K562 (cell line): ENCODE data around the gene RBM28. TPM values are rescaled to one million over a fixed set of nuclear protein-coding genes. Genes with fewer than 3 reads are reported as not detected.

ENCODE experiments used
- ATAC-seq: fragments of 200-7000 bp; cut with Tn5 transposase; 3 replicates; pipeline ENCODE4 v1.9.1; 2020; ENCODE audit warnings: moderate library complexity
- BruUV-seq: library from RNA; stranded (reverse); fragments of 400-500 nt; replicated peaks from 2 replicates; lab custom pipeline; 2021; lab: Mats Ljungman, UMichigan
- CTCF ChIA-PET: fragments of 300-600 bp; formaldehyde crosslinking; extraction: SDS; loops from one replicate; lab custom pipeline; 2021; ENCODE audit warnings: low intra/inter-chr PET ratio; lab: Yijun Ruan, JAX
- POLR2A ChIA-PET: fragments of 300-600, 350-650 bp; sonication (Branson Sonifier 250); formaldehyde crosslinking; extraction: SDS; loops from one replicate; lab custom pipeline; 2021; ENCODE audit warnings: antibody characterized with exemption, inconsistent platforms; lab: Yijun Ruan, JAX
- DNase-seq, 4 experiments: peaks; one replicate each; pipeline versions ENCODE4 v3.0.0 to v3.0.0-alpha.2; 2011 to 2018; ENCODE audit warnings: low spot score in 3 of 4, mixed read lengths in 3 of 4; ENCODE audit errors: extremely low read depth in 1 of 4
- FAIRE-seq: peaks from 2 replicates; lab custom pipeline; 2011; peaks lifted over from hg19 to GRCh38; lab: Jason Lieb, UNC
- H2AFZ ChIP-seq: 2 replicates; pipeline ENCODE4 v1.6.0; 2011; ENCODE audit warnings: low read depth, low read length, control low read depth, inconsistent platforms
- H3K27ac ChIP-seq: fragments of 200-600 bp; 3 replicates; pipeline ENCODE4 v1.8.0; 2011; ENCODE audit warnings: low read depth, mild to moderate bottlenecking, control low read depth, inconsistent platforms, low read length, moderate library complexity, mixed read lengths; ENCODE audit errors: extremely low read depth
- H3K27me3 ChIP-seq, 2 experiments: fragments of 300-600 bp in 1 of 2; 2 replicates in 1 of 2; 3 replicates in 1 of 2; pipeline versions ENCODE4 v1.6.0 to v1.8.0; 2011; ENCODE audit warnings: inconsistent platforms in 2 of 2, low read length in 2 of 2, mild to moderate bottlenecking in 1 of 2, mixed read lengths in 1 of 2, moderate library complexity in 1 of 2; ENCODE audit not compliant: control insufficient read depth in 2 of 2, insufficient read depth in 2 of 2
- H3K36me3 ChIP-seq: fragments of 300-600 bp; 3 replicates; pipeline ENCODE4 v1.8.0; 2011; ENCODE audit warnings: mild to moderate bottlenecking, low read length, inconsistent platforms; ENCODE audit not compliant: control insufficient read depth, insufficient read depth
- H3K4me1 ChIP-seq, 2 experiments: fragments of 200-600 bp in 1 of 2; replicated peaks in 1 of 2; 2 replicates in 1 of 2; 3 replicates in 1 of 2; pipeline versions ENCODE4 v1.5.1 to v1.8.0; 2011; ENCODE audit warnings: inconsistent platforms in 2 of 2, low read length in 2 of 2, mild to moderate bottlenecking in 1 of 2, mixed read lengths in 1 of 2, moderate library complexity in 1 of 2; ENCODE audit not compliant: control insufficient read depth in 2 of 2, insufficient read depth in 2 of 2
- H3K4me2 ChIP-seq: 2 replicates; pipeline ENCODE4 v1.6.1; 2011; ENCODE audit warnings: low read length, control low read depth, inconsistent platforms, mixed read lengths; ENCODE audit not compliant: insufficient read depth
- H3K4me3 ChIP-seq: fragments of 200-600 bp; sonication (generic), shearing (Covaris generic); 2 replicates; pipeline ENCODE4 v1.5.1; 2016; ENCODE audit warnings: control low read depth, inconsistent platforms
- H3K79me2 ChIP-seq: fragments of 200-600 bp; 3 replicates; pipeline ENCODE4 v1.8.0; 2011; ENCODE audit warnings: low read length, inconsistent platforms; ENCODE audit not compliant: control insufficient read depth, insufficient read depth
- H3K9ac ChIP-seq, 2 experiments: 2 replicates each; pipeline versions ENCODE4 v1.6.0 to v1.6.1; 2011; ENCODE audit warnings: low read depth in 2 of 2, low read length in 2 of 2, control low read depth in 1 of 2, inconsistent platforms in 1 of 2, mild to moderate bottlenecking in 1 of 2, mixed read lengths in 1 of 2; ENCODE audit not compliant: insufficient read depth in 1 of 2
- H3K9me1 ChIP-seq: one replicate; pipeline ENCODE4 v1.6.0; 2011; ENCODE audit warnings: inconsistent platforms, mild to moderate bottlenecking, low read length, moderate library complexity; ENCODE audit not compliant: control insufficient read depth, insufficient read depth
- H3K9me3 ChIP-seq: replicated peaks from 2 replicates; pipeline ENCODE4 v1.5.1; 2011; ENCODE audit warnings: low read depth, low read length, inconsistent platforms; ENCODE audit not compliant: control insufficient read depth, insufficient read depth
- H4K20me1 ChIP-seq: replicated peaks from 2 replicates; pipeline ENCODE4 v1.6.1; 2011; ENCODE audit warnings: low read length, inconsistent platforms, mixed read lengths; ENCODE audit not compliant: control insufficient read depth, insufficient read depth
- ARID2 ChIP-seq: fragments of 450-650 bp; IDR thresholded peaks from 2 replicates; pipeline ENCODE4 v1.6.1; 2017; ENCODE audit warnings: antibody characterized with exemption, mild to moderate bottlenecking
- CEBPB ChIP-seq: fragments of 450-650 bp; IDR thresholded peaks from 2 replicates; pipeline ENCODE4 v1.6.1; 2016; ENCODE audit warnings: missing genetic modification characterization, missing compliant biosample characterization
- CEBPG ChIP-seq, 3 experiments: fragments of 200-800 bp in 1 of 3; sonication (Bioruptor generic) in 1 of 3; sonication (generic) in 1 of 3; formaldehyde crosslinking in 1 of 3; IDR thresholded peaks in 2 of 3; conservative IDR thresholded peaks in 1 of 3; 2 replicates each; pipeline versions ENCODE4 v1.6.1 to v1.8.0; 2016 to 2022; ENCODE audit warnings: missing compliant biosample characterization in 2 of 3, missing genetic modification characterization in 2 of 3, mild to moderate bottlenecking in 1 of 3, missing genetic modification reagents in 1 of 3
- KLF10 ChIP-seq: fragments of 250-450 bp; sonication (Bioruptor Pico); IDR thresholded peaks from 2 replicates; pipeline ENCODE4 v1.6.1; 2021; ENCODE audit warnings: matching md5 sums
- MCM5 ChIP-seq: fragments of 450-650 bp; IDR thresholded peaks from 2 replicates; pipeline ENCODE4 v1.6.1; 2016; ENCODE audit warnings: low read depth
- PRPF4 ChIP-seq: fragments of 200-400 bp; formaldehyde crosslinking; IDR thresholded peaks from one replicate; pipeline ENCODE4 v1.6.1; 2017; ENCODE audit warnings: low read length, low read depth, mild to moderate bottlenecking; ENCODE audit not compliant: insufficient read depth, poor library complexity, severe bottlenecking
- PYGO2 ChIP-seq: fragments of 450-650 bp; IDR thresholded peaks from 2 replicates; pipeline ENCODE4 v1.6.1; 2016; ENCODE audit warnings: mild to moderate bottlenecking, missing genetic modification characterization, moderate library complexity, missing compliant biosample characterization
- SOX6 ChIP-seq: fragments of 450-650 bp; IDR thresholded peaks from 2 replicates; pipeline ENCODE4 v1.6.1; 2014; ENCODE audit warnings: mild to moderate bottlenecking
- TCF3 ChIP-seq: sonication (generic); formaldehyde crosslinking; IDR thresholded peaks from 2 replicates; pipeline ENCODE4 v1.4.0; 2020; ENCODE audit warnings: mild to moderate bottlenecking, missing genetic modification reagents
- TSC22D4 ChIP-seq: fragments of 450-650 bp; IDR thresholded peaks from 2 replicates; pipeline ENCODE4 v1.6.1; 2016; ENCODE audit warnings: missing genetic modification characterization, missing biosample characterization, control low read depth
- XRCC3 ChIP-seq: fragments of 450-650 bp; IDR thresholded peaks from 2 replicates; pipeline ENCODE4 v1.6.1; 2017; ENCODE audit warnings: mild to moderate bottlenecking, moderate library complexity
- ZFP30 ChIP-seq: fragments of 250-450 bp; sonication (Bioruptor Pico); IDR thresholded peaks from 2 replicates; pipeline ENCODE4 v1.8.0; 2022; ENCODE audit warnings: moderate library complexity, mild to moderate bottlenecking, inconsistent platforms, borderline replicate concordance
- ZNF79 ChIP-seq: fragments of 250-450 bp; sonication (Bioruptor Pico); IDR thresholded peaks from 2 replicates; pipeline ENCODE4 v1.4.0; 2020; ENCODE audit warnings: low read depth, mild to moderate bottlenecking, moderate library complexity
- WGBS: fragments of 100-300 bp; shearing (Covaris generic); methylation state at CpG from one replicate; pipeline ENCODE4 v1.1.6; 2016; ENCODE audit warnings: low coverage, mixed read lengths; ENCODE audit not compliant: insufficient coverage; ENCODE audit errors: missing lambda C conversion rate; 5-methylcytosine and 5-hydroxymethylcytosine counted together
- in situ Hi-C: fragments of 300-500 bp; cut with MboI; formaldehyde crosslinking; loops from 4 replicates; pipeline ENCODE4 v1.15.0; 2018; ENCODE audit warnings: inconsistent platforms, mixed read lengths
- intact Hi-C: fragments of 100-400 bp; cut with micrococcal nuclease; formaldehyde crosslinking; loops from 2 replicates; pipeline ENCODE4 v1.14.2; 2022
- polyA plus RNA-seq, 8 experiments: library from polyadenylated mRNA; depleted of rRNA in 4 of 8; stranded (reverse) in 5 of 8; unstranded in 3 of 8; fragments of >200 nt; fragmentation: Nextera tagmentation in 2 of 8; fragmentation: Illumina TruSeq in 1 of 8; extraction: Ambion mirVana in 2 of 8; extraction: Trizol in 1 of 8; gene quantifications; 2 replicates each; pipeline versions ENCODE4 v1.2.1 to v1.2.3, GENCODE V29; 2011 to 2014; ENCODE audit warnings: inconsistent platforms in 1 of 8, missing spikeins in 1 of 8
- total RNA-seq, 7 experiments: library from RNA; depleted of rRNA in 6 of 7; stranded (reverse); fragments of >200 nt in 6 of 7; fragmentation: Illumina TruSeq in 2 of 7; extraction: Trizol in 2 of 7; gene quantifications; 2 replicates each; pipeline versions ENCODE4 v1.2.1 to v1.2.3, GENCODE V29; 2011 to 2021; ENCODE audit warnings: low replicate concordance in 1 of 7
- TF ChIP-seq, protein P1 (sequence below): fragments of 250-450 bp; sonication (Bioruptor Pico); IDR thresholded peaks from 2 replicates; pipeline ENCODE4 v1.5.0; 2020; ENCODE audit warnings: mild to moderate bottlenecking, borderline replicate concordance
- TF ChIP-seq, protein P2 (sequence below): fragments of 250-450 bp; sonication (Bioruptor Pico); IDR thresholded peaks from 2 replicates; pipeline ENCODE4 v1.4.0; 2020; ENCODE audit warnings: mild to moderate bottlenecking, moderate library complexity
- TF ChIP-seq, protein P3 (sequence below): fragments of 450-650 bp; IDR thresholded peaks from 2 replicates; pipeline ENCODE4 v1.6.1; 2016

RBM28 gene
- total and polyA plus RNA-seq, 9 of the 15 experiments (the other 6 are each of a cell fraction or from before 2014, with no cell fraction given), result 65.8 to 213 (median 138) TPM

DNA sequence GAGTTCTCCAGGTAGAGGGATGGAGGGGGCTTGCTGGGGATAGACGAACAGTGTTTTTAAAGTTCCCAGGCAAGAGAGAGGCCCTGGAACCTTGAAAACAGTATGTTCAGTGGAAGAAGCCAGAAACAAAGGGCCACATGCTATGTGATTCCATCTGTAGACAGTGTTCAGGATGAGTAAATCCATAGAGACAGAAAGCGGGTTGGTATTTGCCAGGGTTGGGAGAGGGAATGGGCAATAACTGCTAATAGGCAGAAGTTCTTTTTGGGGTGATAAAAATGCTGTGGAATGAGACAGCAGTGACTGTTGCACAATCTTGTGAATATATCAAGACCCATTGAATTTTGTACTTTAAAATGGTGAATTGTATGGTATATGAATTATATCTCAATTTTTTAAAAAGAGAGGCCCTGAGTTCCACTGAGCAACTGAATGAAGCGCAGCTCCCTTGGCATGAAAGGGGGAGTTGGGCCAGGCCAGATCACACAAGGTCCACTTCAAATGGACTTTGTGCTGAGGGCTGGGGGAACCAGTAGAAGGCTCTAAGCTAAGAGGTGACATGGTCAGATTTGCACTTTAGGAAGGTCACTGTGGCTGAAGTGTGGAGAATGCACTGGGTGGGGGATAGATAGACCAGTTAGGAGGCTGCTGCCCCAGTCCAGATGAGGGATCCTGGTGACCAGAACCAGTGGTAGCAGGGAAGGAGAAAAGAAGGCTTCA, 68.7 kb downstream of the RBM28 start:
- ChIA-PET CTCF (no interaction called here), POLR2A (interaction anchor here (1.2 kb wide), 1 partner anchor 8 kb away, joined by 4 read pairs; no protein-coding TSS in a partner anchor)
- FAIRE-seq (no peak), DNase-seq (no peak), ATAC-seq (no peak)
- H3K4me1 ChIP-seq, result peaks cover 0 to 18% of the 10 kb centered on the region in 2 experiments; a peak in 2 of 5 replicates
- H3K79me2 ChIP-seq, result no peaks in the 10 kb centered on the region
- H3K4me3 ChIP-seq, result no peak overlapping the region
- WGBS, result 2% methylated on average over 3 of the region's 3 CpGs
- no TSS peak for BruUV-seq
- no peak overlapping the region for H3K9ac ChIP-seq
- no peak overlapping the region for H3K27ac ChIP-seq
- peaks cover 4% of the 10 kb centered on the region for H3K9me3 ChIP-seq
- H2AFZ ChIP-seq, result no peak overlapping the region
- H4K20me1 ChIP-seq, result no peaks in the 10 kb centered on the region
- intact Hi-C loops (no loop called here), in situ Hi-C loops (no loop called here)
- TF ChIP-seq CEBPB (tag), result peak; percentile 76
- no peak for TF ChIP-seq CEBPG (CRISPR knock-in tag; IDR thresholded peaks at IDR 0.05)
- peak; percentile 47 to 49 for TF ChIP-seq CEBPG (tag; conservative IDR thresholded peaks at IDR 0.05 in 1 of 2, IDR thresholded peaks at IDR 0.05 in 1 of 2)
- no peak for TF ChIP-seq ZFP30 (CRISPR knock-in tag)
- no peak for TF ChIP-seq ARID2
- TF ChIP-seq MCM5, result no peak
- TF ChIP-seq, protein P1, sequence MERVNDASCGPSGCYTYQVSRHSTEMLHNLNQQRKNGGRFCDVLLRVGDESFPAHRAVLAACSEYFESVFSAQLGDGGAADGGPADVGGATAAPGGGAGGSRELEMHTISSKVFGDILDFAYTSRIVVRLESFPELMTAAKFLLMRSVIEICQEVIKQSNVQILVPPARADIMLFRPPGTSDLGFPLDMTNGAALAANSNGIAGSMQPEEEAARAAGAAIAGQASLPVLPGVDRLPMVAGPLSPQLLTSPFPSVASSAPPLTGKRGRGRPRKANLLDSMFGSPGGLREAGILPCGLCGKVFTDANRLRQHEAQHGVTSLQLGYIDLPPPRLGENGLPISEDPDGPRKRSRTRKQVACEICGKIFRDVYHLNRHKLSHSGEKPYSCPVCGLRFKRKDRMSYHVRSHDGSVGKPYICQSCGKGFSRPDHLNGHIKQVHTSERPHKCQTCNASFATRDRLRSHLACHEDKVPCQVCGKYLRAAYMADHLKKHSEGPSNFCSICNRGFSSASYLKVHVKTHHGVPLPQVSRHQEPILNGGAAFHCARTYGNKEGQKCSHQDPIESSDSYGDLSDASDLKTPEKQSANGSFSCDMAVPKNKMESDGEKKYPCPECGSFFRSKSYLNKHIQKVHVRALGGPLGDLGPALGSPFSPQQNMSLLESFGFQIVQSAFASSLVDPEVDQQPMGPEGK (CRISPR knock-in tag), result no peak
- no peak for TF ChIP-seq TSC22D4 (tag)
- no peak for TF ChIP-seq XRCC3
- no peak for TF ChIP-seq KLF10 (CRISPR knock-in tag)
- no peak for TF ChIP-seq TCF3
- no peak for TF ChIP-seq PRPF4
- no peak for TF ChIP-seq ZNF79 (CRISPR knock-in tag)
- no peak for TF ChIP-seq PYGO2 (tag)
- no peak for TF ChIP-seq SOX6
- TF ChIP-seq, protein P2, sequence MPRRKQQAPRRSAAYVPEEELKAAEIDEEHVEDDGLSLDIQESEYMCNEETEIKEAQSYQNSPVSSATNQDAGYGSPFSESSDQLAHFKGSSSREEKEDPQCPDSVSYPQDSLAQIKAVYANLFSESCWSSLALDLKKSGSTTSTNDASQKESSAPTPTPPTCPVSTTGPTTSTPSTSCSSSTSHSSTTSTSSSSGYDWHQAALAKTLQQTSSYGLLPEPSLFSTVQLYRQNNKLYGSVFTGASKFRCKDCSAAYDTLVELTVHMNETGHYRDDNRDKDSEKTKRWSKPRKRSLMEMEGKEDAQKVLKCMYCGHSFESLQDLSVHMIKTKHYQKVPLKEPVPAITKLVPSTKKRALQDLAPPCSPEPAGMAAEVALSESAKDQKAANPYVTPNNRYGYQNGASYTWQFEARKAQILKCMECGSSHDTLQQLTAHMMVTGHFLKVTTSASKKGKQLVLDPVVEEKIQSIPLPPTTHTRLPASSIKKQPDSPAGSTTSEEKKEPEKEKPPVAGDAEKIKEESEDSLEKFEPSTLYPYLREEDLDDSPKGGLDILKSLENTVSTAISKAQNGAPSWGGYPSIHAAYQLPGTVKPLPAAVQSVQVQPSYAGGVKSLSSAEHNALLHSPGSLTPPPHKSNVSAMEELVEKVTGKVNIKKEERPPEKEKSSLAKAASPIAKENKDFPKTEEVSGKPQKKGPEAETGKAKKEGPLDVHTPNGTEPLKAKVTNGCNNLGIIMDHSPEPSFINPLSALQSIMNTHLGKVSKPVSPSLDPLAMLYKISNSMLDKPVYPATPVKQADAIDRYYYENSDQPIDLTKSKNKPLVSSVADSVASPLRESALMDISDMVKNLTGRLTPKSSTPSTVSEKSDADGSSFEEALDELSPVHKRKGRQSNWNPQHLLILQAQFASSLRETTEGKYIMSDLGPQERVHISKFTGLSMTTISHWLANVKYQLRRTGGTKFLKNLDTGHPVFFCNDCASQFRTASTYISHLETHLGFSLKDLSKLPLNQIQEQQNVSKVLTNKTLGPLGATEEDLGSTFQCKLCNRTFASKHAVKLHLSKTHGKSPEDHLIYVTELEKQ (CRISPR knock-in tag), result no peak
- TF ChIP-seq, protein P3, sequence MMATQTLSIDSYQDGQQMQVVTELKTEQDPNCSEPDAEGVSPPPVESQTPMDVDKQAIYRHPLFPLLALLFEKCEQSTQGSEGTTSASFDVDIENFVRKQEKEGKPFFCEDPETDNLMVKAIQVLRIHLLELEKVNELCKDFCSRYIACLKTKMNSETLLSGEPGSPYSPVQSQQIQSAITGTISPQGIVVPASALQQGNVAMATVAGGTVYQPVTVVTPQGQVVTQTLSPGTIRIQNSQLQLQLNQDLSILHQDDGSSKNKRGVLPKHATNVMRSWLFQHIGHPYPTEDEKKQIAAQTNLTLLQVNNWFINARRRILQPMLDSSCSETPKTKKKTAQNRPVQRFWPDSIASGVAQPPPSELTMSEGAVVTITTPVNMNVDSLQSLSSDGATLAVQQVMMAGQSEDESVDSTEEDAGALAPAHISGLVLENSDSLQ, result no peak
- no peak overlapping the region for H3K4me2 ChIP-seq
- peaks cover 37 to 47% of the 10 kb centered on the region in 2 experiments for H3K27me3 ChIP-seq
- H3K9me1 ChIP-seq, result no peaks in the 10 kb centered on the region
- H3K36me3 ChIP-seq, result no peaks in the 10 kb centered on the region
